Endothelial cell of umbilical vein (primary cell): ENCODE data around the gene MYO9A. TPM values are rescaled to one million over a fixed set of nuclear protein-coding genes. Genes with fewer than 3 reads are reported as not detected.

Experiments
- BruUV-seq: library from RNA; stranded (reverse); fragments of 400-500 nt; replicated peaks from 2 replicates; lab custom pipeline; 2021; lab: Mats Ljungman, UMichigan
- CTCF ChIA-PET: fragments of 300-600, 350-600 bp; sonication (Branson Sonifier 250); formaldehyde crosslinking; loops from one replicate; lab custom pipeline; 2021; ENCODE audit warnings: antibody characterized with exemption, inconsistent platforms; lab: Charles Lee
- POLR2A ChIA-PET: fragments of 300-600, 350-600 bp; sonication (Branson Sonifier 250); formaldehyde crosslinking; loops from one replicate; lab custom pipeline; 2021; ENCODE audit warnings: antibody characterized with exemption, inconsistent platforms; lab: Charles Lee
- DNase-seq: peaks from one replicate; pipeline ENCODE4 v3.0.0-alpha.2; 2011; ENCODE audit warnings: low read depth, low spot score
- FAIRE-seq: peaks from 2 replicates; lab custom pipeline; 2011; peaks lifted over from hg19 to GRCh38; lab: Jason Lieb, UNC
- H2AFZ ChIP-seq: 2 replicates; pipeline ENCODE4 v1.6.0; 2012; ENCODE audit warnings: low read depth, low read length, control low read depth, inconsistent platforms
- H3K27ac ChIP-seq: 2 replicates; pipeline ENCODE4 v1.5.1; 2011; ENCODE audit warnings: low read depth, mild to moderate bottlenecking, control low read depth, low read length, moderate library complexity; ENCODE audit not compliant: insufficient read depth
- H3K27me3 ChIP-seq, 2 experiments: 2 replicates each; pipeline versions ENCODE4 v1.6.0 to v1.6.1; 2011; ENCODE audit warnings: low read length in 2 of 2, mixed read lengths in 1 of 2; ENCODE audit not compliant: control insufficient read depth in 2 of 2, insufficient read depth in 2 of 2
- H3K36me3 ChIP-seq, 2 experiments: 2 replicates in 1 of 2; 3 replicates in 1 of 2; pipeline ENCODE4 v1.5.1; 2011; ENCODE audit warnings: low read length in 2 of 2, mild to moderate bottlenecking in 1 of 2, moderate library complexity in 1 of 2; ENCODE audit not compliant: control insufficient read depth in 2 of 2, insufficient read depth in 2 of 2; ENCODE audit errors: extremely low read depth in 1 of 2
- H3K4me1 ChIP-seq: 3 replicates; pipeline ENCODE4 v1.5.1; 2011; ENCODE audit warnings: mild to moderate bottlenecking, low read length; ENCODE audit not compliant: control insufficient read depth, insufficient read depth; ENCODE audit errors: extremely low read depth
- H3K4me2 ChIP-seq: 2 replicates; pipeline ENCODE4 v1.6.1; 2011; ENCODE audit warnings: low read length, control low read depth, mixed read lengths; ENCODE audit not compliant: insufficient read depth
- H3K4me3 ChIP-seq, 3 experiments: fragments of 200-600 bp in 1 of 3; sonication (generic), shearing (Covaris generic) in 1 of 3; replicated peaks in 1 of 3; 2 replicates each; pipeline ENCODE4 v1.5.1; 2011 to 2016; ENCODE audit warnings: control low read depth in 3 of 3, low read length in 3 of 3, mild to moderate bottlenecking in 2 of 3, inconsistent platforms in 1 of 3, low read depth in 1 of 3, moderate library complexity in 1 of 3; ENCODE audit not compliant: insufficient read depth in 1 of 3
- H3K79me2 ChIP-seq: 2 replicates; pipeline ENCODE4 v1.6.0; 2012; ENCODE audit warnings: low read length, inconsistent platforms; ENCODE audit not compliant: control insufficient read depth, insufficient read depth
- H3K9ac ChIP-seq: replicated peaks from 2 replicates; pipeline ENCODE3; 2011; ENCODE audit warnings: low read length, control low read depth; ENCODE audit not compliant: insufficient read depth; ENCODE audit errors: extremely low read depth
- H3K9me1 ChIP-seq: replicated peaks from 3 replicates; pipeline ENCODE4 v1.6.0; 2011; ENCODE audit warnings: mild to moderate bottlenecking, low read length; ENCODE audit not compliant: control insufficient read depth, insufficient read depth; ENCODE audit errors: extremely low read depth
- H3K9me3 ChIP-seq: replicated peaks from 2 replicates; pipeline ENCODE4 v1.5.1; 2012; ENCODE audit warnings: low read length, inconsistent platforms; ENCODE audit not compliant: control insufficient read depth, insufficient read depth
- H4K20me1 ChIP-seq: replicated peaks from 2 replicates; pipeline ENCODE3; 2011; ENCODE audit warnings: mild to moderate bottlenecking, low read length; ENCODE audit not compliant: control insufficient read depth, insufficient read depth; ENCODE audit errors: extremely low read depth
- CTCF ChIP-seq, 2 donors: IDR thresholded peaks; 1 replicate in 1 of 2; 2 replicates in 1 of 2; pipeline ENCODE4 v1.5.1; 2011; ENCODE audit warnings: low read length in 2 of 2, mild to moderate bottlenecking in 2 of 2, moderate library complexity in 2 of 2, control low read depth in 1 of 2, inconsistent platforms in 1 of 2, low read depth in 1 of 2; ENCODE audit not compliant: insufficient read depth in 1 of 2; ENCODE audit errors: extremely low read depth in 1 of 2
- EZH2 ChIP-seq: IDR thresholded peaks from 2 replicates; pipeline ENCODE4 v1.6.1; 2012; ENCODE audit warnings: borderline replicate concordance, low read depth, mild to moderate bottlenecking, moderate library complexity, low read length, inconsistent platforms; ENCODE audit not compliant: severe bottlenecking
- FOS ChIP-seq: IDR thresholded peaks from 2 replicates; pipeline ENCODE4 v1.6.1; 2011; ENCODE audit warnings: mild to moderate bottlenecking, low read length, moderate library complexity, borderline replicate concordance; ENCODE audit not compliant: insufficient read depth
- GATA2 ChIP-seq: IDR thresholded peaks from 2 replicates; pipeline ENCODE4 v1.7.0; 2011; ENCODE audit warnings: low read depth, mild to moderate bottlenecking, moderate library complexity, mixed read lengths, low read length; ENCODE audit not compliant: insufficient read length, insufficient read depth
- JUN ChIP-seq: IDR thresholded peaks from 2 replicates; pipeline ENCODE4 v1.6.1; 2011; ENCODE audit warnings: borderline replicate concordance, low read depth; ENCODE audit not compliant: insufficient read length, insufficient read depth
- MAX ChIP-seq: IDR thresholded peaks from 2 replicates; pipeline ENCODE4 v1.6.1; 2011; ENCODE audit not compliant: insufficient read depth, insufficient read length
- POLR2AphosphoS5 ChIP-seq: IDR thresholded peaks from 2 replicates; pipeline ENCODE4 v1.6.1; 2012; ENCODE audit warnings: low read depth, mild to moderate bottlenecking, control low read depth, low read length, moderate library complexity; ENCODE audit not compliant: insufficient read depth
- dilution Hi-C: fragments of 300-500 bp; cut with MboI; formaldehyde crosslinking; loops from one replicate; pipeline ENCODE4 v1.15.0; 2019; ENCODE audit warnings: low sequenced_read_pairs; ENCODE audit not compliant: extremely low pct_ligation_motif_present
- intact Hi-C: fragments of 100-400 bp; cut with micrococcal nuclease; formaldehyde crosslinking; loops from one replicate; pipeline ENCODE4 v1.10.0; 2022
- polyA plus RNA-seq, 4 experiments: library from polyadenylated mRNA; depleted of rRNA in 3 of 4; stranded (reverse) in 3 of 4; unstranded in 1 of 4; fragments of >200 nt; gene quantifications; 2 replicates each; pipeline versions ENCODE4 v1.2.1 to v1.2.3, GENCODE V29; 2011 to 2012; ENCODE audit warnings: missing spikeins in 1 of 4
- total RNA-seq: library from RNA; stranded (reverse); gene quantifications from 2 replicates; pipeline ENCODE4 v1.2.3, GENCODE V29; 2021

Gene MYO9A
- total and polyA plus RNA-seq, 2 donors (not counting 3 experiments of a cell fraction or from before 2014, with no cell fraction given) = 6.4 to 30.3 TPM

GRCh38 chr15:72021604-72022003 lies 96.3 kb downstream of the MYO9A start:
- ChIA-PET CTCF (interaction anchor here (1.2 kb wide), 1 partner anchor 12 kb away, joined by 3 read pairs; no protein-coding TSS in a partner anchor), POLR2A (no interaction called here)
- Histone ChIP-seq H3K4me3 (no peak overlapping the region), H3K27ac (no peak overlapping the region), H3K4me2 (no peak overlapping the region), H3K4me1 (no peaks in the 10 kb centered on the region), H3K27me3 (no peaks in the 10 kb centered on the region), H3K36me3 (no peaks in the 10 kb centered on the region), H3K79me2 (no peaks in the 10 kb centered on the region), H3K9me1 (no peaks in the 10 kb centered on the region), H3K9me3 (no peaks in the 10 kb centered on the region), H4K20me1 (no peaks in the 10 kb centered on the region), H3K9ac (no peak overlapping the region), H2AFZ (no peak overlapping the region)
- dilution Hi-C loops (no loop called here), intact Hi-C loops (no loop called here)
- FAIRE-seq (no peak), DNase-seq (no peak)
- BruUV-seq = no TSS peak
- TF ChIP-seq MAX (no peak), CTCF (IDR thresholded peaks at IDR 0.05; ENCODE audit: extremely low read depth in 1 of 2, insufficient read depth in 1 of 2, low read depth in 1 of 2, low read length in 2 of 2) (no peak), JUN (no peak), POLR2AphosphoS5 (no peak), EZH2 (no peak), GATA2 (no peak), FOS (no peak)
